GM21723 (cell line): ENCODE measurements around the gene SLAMF8.

Experiments used
- ATAC-seq: cut with Tn5 transposase; IDR thresholded peaks from one replicate; pipeline ENCODE4 v1.9.1; 2021; ENCODE audit warnings: mild to moderate bottlenecking, moderate library complexity; ENCODE audit not compliant: unreplicated experiment

The SLAMF8 gene

DNA sequence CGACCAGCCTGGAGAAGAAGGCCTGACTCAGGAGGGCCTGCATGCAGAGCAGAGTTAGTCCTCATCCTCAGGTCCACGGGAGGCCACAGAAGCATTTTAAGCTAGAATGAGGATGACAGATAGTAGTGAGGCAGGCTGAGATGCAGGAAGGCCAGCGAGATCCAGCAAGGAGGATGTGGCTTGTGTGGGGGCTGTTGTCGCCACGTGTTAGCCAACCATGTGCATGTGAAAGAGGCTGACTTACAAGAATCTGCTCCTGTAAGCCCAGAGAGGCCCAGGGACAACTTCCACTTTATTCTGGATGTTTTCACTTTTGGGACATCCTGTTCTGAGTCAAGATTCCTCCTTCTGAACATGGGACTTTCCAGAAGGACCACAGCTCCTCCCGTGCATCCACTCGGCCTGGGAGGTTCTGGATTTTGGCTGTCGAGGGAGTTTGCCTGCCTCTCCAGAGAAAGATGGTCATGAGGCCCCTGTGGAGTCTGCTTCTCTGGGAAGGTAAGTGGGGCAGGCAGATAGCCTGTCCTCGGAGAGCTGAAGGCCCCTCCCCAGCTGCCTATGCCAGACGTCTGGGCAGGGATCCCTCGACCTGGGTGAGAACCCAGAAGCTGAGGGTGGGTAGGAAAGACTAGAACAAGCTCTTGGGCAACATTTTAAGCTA is at the start of gene SLAMF8:
TSS of gene SLAMF8 (plus strand) at position 433 of the 661 bp plus-strand sequence. CDS start at position 459, 26 bp downstream.
- ATAC-seq = no peak

- ATAC-seq = no peak
Measured at GRCh38 chr1:159778266-159778665, 48.4 kb upstream of the SLAMF8 start.

DNA sequence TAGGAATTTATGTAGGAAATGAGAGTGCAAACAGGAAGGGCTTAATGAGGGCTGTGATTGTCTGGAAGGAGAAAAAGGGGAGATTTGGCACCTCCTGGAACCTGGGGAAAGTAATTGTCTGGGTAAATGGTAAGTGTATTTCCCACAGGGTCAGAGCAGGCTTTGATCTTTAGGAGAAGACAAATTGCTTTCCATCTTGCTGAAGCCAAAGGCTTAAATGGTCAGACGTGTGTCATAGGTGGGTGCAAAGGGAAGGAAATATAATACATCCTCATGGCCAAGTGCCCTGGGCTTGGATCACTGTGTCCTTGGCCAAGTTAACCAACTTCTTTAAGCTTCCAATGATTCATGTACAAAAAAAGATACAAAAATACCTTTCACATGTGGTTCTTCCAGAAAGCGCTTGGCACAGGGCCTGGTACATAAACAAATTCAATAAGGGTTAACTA is 47.2 kb upstream of the SLAMF8 start:
- no peak for ATAC-seq

DNA sequence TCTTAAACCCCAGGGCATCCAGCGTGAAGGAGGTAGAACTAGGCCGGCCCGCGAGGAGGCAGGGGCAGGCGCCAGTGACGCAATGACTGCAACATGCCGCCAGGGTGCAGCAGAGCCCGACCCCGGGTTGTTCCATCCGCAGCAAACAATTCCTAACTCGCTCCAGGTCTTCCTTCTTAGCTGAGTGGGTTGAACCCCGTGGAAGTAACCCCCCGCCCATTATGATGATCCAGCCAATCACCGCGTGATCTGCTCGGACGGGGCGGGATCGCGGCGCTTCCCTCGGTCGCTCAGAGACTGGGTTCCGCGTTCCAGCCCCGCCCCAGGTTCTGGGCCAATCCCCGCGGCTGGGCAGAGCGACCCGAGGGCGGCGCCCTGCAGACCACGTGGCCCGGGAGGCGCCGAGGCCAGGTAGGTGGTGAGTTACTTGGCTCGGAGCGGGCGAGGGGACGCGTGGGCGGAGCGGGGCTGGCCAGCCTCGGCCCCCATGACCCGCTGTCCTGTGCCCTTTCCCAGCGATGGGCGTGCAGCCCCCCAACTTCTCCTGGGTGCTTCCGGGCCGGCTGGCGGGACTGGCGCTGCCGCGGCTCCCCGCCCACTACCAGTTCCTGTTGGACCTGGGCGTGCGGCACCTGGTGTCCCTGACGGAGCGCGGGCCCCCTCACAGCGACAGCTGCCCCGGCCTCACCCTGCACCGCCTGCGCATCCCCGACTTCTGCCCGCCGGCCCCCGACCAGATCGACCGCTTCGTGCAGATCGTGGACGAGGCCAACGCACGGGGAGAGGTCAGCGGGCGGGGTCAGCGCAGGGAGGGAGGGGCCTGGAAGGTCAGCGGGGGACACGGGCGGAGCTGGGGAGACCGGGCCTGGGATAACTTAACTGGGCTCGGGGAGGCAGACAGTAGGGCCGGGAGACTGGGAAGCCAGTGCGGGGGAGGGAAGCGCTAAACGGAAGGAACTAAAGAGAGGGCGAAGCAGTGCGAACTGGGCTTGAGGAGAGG is 45.8 kb upstream of the SLAMF8 start, which contains the start of gene DUSP23:
TSS of gene DUSP23 (plus strand) at position 380 of the 1,000 bp plus-strand sequence. CDS start at position 519, 139 bp downstream.
- peak; percentile 99 for ATAC-seq

DNA sequence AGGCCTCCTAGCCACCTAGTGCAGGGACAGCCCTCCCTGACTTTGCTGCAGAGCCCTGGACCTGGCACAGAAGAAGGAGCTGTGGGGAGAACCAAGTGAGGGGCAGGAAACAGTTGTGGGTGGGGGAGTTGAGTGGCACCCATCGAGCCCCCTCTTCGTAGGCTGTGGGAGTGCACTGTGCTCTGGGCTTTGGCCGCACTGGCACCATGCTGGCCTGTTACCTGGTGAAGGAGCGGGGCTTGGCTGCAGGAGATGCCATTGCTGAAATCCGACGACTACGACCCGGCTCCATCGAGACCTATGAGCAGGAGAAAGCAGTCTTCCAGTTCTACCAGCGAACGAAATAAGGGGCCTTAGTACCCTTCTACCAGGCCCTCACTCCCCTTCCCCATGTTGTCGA is 44.7 kb upstream of the SLAMF8 start:
- no peak for ATAC-seq

- no peak for ATAC-seq
Measured at GRCh38 chr1:159783724-159784123, 42.9 kb upstream of the SLAMF8 start.

DNA sequence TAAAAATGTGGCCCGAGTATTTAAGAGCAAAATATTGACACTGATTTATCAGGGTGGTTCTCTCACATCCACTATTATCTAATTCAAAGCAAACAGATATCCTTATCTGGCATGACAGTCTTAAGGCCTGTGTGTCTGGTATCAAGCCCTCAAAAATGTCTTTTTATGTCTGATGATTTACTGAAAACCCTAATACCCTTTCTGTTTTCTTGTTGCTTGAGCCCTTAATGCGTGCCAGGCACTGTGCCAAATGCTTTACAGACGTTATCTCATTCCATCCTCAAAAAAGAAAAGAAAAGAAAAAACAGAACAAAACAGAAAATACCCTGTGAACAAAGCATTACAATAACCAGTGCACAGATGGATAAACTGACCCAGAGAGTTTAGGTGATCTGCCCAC is 40.2 kb upstream of the SLAMF8 start:
- ATAC-seq = no peak

- ATAC-seq = no peak
Measured at GRCh38 chr1:159786966-159787365, 39.7 kb upstream of the SLAMF8 start.

DNA sequence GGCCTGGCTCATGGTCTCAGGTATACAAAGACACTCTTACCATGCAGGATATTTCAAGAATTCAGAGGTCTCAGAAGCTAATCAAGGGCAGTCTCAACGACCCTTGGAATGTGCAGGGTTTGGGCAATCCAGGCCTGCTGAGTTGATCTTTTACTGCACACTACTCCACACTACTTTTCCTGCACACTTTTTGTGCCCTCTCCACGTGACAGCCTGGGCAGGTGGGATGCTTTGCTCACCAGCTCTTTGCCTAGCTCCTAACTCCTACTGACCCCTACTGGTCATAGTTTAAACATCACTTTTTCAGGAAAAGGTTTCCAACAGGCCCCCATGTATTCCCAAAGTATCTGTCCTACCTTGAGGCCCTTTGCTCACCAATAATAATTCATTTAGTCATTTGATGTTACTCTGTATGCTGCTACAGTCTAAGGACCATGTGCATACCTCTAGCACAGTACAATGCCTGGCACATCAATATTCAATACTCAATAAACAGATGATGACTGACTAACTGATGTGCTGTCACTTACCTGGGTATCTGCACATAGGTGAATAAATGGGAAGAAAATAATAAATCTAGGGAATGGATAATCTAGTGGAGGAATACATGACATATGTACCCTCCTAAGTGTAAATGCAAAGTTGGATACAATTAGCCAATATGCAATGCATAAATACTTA is 36.3 kb upstream of the SLAMF8 start:
- ATAC-seq = no peak

- no peak for ATAC-seq
Measured at GRCh38 chr1:159791031-159791430, 35.6 kb upstream of the SLAMF8 start.

DNA sequence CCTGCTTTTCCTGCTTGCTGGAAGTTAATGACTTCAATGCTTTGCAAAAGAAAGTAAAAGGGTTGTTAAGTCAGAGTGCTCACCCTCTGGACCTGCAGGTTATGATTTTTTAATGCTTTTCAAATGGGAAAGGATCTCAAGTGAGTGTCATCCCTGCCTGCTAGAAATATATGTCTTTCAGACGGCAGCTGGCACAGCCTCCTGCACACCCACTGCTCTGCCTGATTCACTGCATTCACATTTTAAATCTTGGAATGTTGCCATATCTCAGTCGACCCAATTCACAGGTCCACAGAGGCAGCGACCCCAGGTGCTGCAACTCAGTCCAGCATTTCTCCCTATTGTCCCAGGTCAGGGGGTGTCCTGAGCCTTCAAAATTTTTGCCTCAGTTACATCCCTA is 35.2 kb upstream of the SLAMF8 start:
- no peak for ATAC-seq

- ATAC-seq = no peak
Measured at GRCh38 chr1:159795534-159795933, 31.1 kb upstream of the SLAMF8 start.

- ATAC-seq = no peak
Measured at GRCh38 chr1:159798893-159799292, 27.8 kb upstream of the SLAMF8 start.

- no peak for ATAC-seq
Measured at GRCh38 chr1:159799446-159799985, 27.2 kb upstream of the SLAMF8 start.

DNA sequence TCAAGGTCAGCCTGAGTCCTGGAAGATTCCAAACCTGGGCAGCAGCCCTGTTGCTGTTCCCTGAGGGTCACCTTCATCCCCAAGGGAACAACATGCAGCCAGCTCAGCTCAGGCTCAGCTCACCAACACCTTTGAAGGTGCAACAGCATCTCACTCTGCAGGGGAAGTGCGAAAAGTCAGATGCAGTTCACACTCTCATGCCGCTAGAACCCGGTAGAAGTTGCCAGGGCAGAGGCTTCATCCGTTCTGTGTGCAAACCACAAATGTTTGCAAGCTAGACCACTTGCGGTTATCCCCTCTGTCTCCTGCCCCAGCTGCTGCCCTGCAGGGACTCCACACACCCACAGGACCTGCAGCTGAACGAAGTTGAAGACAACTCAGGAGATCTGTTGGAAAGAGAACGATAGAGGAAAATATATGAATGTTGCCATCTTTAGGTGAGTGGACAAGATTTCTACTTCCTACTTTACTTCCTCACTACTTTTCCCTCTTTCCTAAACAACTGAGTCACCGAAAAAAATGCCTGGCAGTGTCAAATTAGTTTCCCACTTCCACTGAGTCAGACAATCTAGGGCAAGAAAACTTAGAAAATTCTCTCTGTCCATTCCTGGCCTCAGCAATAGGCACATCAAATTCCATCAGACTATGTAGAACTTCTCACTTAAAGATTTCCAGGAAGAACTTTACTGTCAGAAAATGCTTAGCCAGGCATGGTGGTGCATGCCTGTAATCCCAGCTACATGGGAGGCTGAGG is 26.3 kb upstream of the SLAMF8 start:
- no peak for ATAC-seq

DNA sequence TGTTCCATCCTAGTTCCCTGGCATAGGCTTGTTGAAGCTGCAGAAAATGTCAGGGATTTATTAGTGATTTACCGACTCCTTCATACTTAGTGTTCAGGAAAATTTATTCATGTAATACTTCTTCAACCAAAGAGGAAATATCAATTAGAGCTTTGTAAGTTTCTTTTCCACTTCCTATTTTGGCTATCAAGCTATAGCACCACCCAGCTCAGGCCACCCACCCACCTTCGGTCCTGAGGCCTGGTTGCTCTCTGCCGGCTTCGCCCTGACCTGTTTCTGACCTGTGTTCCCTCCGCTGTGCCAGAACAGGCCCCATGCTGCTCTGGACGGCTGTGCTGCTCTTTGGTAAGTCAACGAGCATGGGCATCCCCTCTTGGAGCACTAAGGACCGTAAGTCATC is 24.6 kb upstream of the SLAMF8 start, which contains the start of gene FCRL6:
TSS of gene FCRL6 (plus strand) at position 250 of the 400 bp plus-strand sequence. CDS start at position 315, 65 bp downstream.
- no peak for ATAC-seq

DNA sequence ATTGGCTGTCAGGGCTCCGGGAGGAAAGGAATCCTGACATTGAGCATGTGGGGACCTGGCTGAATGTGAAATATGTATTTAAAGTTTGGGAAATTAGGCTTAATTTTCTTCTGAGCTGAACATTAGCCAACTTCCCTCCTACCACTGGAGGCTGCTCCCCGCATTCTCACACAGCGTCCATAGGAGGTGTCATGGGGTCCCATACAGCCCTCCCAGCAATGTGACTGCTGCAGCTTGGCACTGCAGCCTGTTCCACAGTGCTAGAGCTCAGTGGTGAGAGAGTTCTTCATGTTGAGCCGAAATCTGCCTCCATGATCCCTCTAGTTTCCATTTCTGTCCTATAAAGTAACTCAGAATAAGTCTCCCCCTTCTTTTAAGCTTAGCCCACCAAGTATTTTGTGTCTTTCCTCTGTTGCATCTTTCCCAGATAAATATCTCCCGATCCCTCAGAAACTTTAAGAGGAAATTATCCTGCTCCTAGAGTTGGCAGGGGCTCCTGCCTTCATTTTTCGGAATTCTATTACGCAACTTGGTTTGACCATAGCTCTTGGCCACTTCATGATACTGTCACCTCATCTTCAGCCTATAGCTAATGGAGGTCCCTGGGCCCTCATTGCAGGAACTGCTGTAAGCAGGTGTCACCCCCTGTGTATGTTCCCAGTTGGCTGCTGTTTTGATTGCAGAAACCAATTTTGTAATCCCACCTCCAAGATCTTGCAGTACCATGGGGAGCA is 22.6 kb upstream of the SLAMF8 start:
- ATAC-seq = no peak

DNA sequence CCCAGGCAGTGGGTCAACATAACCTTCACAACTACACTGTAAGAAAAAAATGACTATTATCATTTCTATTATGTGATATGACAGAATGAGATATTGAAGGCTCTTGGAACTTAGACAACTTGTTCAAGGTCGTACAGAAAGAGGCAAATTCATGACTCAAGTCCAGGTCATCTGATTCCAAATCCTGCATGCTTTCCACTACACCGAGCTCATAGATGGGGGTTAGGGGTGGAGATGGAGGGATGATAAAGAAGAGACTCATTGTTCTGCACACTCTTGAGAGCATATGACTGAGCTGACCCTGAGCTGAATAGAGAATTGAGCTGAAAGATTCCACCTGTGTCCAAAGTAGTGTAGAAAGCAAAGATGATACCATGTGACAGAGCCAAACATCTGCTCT is 21.7 kb upstream of the SLAMF8 start:
- ATAC-seq = no peak

DNA sequence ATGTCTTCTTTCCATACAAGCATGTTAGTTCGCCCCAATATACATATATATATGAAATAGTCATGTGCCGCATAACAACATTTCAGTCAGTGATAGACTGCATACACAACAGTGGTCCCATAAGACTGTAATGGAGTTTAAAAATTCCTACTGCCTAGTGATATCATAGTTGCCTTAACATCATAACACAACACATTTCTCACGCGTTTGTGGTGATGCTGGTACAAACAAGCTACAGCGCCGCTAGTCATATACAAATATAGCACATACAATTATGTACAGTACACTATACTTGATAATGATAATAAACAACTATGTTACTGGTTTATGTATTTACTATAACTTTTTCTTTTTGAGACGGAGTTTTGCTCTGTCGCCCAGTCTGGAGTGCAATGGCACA is 10.7 kb upstream of the SLAMF8 start:
- ATAC-seq = no peak
